GM19455 (cell line): ENCODE results near the gene TSPEAR.
"Not testable (repeated sequence)": the region's sequence is repeated elsewhere in the genome, so short reads cannot be mapped to it uniquely, and the experiment has no call there.

Source experiments
- ATAC-seq: cut with Tn5 transposase; IDR thresholded peaks from one replicate; pipeline ENCODE4 v1.9.1; 2021; ENCODE audit not compliant: unreplicated experiment

Gene TSPEAR

GRCh38 chr21:44686843-44687561 lies 24.4 kb downstream of the TSPEAR start:
- ATAC-seq, result no peak

GRCh38 chr21:44686000-44686781 lies 25.2 kb downstream of the TSPEAR start:
- no peak for ATAC-seq

DNA sequence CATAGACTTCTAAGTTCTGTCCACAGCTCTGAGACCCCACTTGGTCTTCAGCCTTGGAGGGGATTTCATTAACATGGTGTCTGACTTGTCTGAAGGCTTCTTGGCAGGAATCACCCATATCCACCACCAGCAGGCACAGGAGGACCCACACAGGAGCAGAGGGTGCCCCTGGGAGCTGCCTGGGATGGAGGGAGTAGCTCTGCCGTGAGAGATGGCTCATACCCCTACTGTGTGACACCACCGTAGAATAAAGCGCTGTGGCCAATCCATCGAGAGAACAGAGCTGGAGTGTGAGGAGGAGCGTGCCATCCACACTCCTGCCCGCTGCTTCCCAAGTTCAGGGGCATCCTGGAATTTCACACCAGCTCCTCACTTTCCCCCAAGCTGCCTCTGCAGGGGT lies 26.3 kb downstream of the TSPEAR start:
- ATAC-seq, result not testable (repeated sequence)

DNA sequence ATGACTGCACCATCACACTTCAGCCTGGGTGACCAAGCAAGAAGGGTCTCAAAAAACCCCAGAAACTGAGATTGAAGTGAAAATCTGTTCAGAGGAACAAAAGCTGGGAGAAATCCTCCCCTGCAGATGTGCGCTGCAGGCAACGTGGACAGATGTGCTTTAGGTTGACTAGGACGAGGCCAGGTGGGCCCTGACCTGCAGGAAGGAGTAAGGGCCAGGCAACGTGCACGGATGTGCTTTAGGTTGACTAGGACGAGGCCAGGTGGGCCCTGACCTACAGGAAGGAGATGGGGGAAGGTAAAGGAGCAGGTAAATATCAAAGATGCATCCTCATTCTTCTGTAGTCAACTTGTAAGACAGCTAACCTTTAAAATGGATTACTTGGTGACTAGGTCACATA lies 26.9 kb downstream of the TSPEAR start:
- no peak for ATAC-seq

GRCh38 chr21:44684077-44684476 lies 27.3 kb downstream of the TSPEAR start:
- no peak for ATAC-seq

DNA sequence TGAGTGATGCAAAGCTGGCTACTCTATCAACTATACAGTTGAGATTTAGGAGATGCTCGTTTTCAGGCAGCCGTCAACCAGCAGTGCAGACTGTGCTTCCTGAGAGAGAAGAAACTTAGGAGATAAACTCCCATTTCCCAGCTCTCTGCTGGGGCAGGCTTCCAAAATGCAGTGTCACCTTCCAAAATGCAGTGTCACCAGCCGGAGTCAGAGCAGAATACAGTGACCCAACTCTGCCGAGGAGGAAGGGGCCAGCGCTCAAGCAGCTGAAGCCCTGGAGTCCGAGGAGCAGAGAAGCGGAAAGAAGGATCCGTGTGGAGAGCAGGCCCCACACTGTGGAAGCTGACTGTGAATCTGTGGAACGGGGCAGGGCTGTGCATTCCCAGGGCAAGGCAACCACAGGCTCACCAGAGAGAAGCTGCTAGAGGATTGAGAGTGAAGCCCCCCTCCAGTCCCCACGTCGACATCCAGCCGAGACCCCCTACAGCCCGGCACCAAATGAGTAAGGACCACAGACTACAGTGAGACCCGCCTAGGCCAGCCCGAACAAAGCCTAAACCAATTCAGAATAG lies 28.7 kb downstream of the TSPEAR start:
- ATAC-seq, result no peak

- ATAC-seq, result no peak
Measured at GRCh38 chr21:44681861-44682579, 29.4 kb downstream of the TSPEAR start, which contains the start of gene KRTAP12-1. Gene KRTAP12-1, minus strand, starts transcription at chr21:44682163. Its CDS starts 40 bp downstream, at chr21:44682123.

- no peak for ATAC-seq
Measured at GRCh38 chr21:44681152-44681551, 30.2 kb downstream of the TSPEAR start.

DNA sequence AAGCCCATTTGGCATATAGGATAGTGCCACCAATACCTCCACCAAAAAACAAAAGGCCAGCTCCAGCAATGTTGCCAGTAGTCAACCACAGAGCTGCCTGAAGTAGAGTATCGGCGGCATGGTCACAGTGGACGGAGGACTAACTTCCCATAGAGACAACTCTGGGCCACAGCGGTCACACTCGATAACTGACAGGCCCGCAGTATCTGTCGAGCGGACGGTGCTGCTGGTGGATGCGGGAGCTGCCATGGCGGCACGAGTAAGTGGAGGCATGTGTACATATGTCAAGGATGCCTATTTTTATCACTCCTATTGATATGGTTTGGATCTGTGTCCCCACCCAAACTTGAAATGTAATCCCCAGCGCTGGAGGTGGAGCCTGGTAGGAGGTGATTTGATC lies 33.5 kb downstream of the TSPEAR start:
- no peak for ATAC-seq

- ATAC-seq, result no peak
Measured at GRCh38 chr21:44671911-44672310, 39.5 kb downstream of the TSPEAR start.

DNA sequence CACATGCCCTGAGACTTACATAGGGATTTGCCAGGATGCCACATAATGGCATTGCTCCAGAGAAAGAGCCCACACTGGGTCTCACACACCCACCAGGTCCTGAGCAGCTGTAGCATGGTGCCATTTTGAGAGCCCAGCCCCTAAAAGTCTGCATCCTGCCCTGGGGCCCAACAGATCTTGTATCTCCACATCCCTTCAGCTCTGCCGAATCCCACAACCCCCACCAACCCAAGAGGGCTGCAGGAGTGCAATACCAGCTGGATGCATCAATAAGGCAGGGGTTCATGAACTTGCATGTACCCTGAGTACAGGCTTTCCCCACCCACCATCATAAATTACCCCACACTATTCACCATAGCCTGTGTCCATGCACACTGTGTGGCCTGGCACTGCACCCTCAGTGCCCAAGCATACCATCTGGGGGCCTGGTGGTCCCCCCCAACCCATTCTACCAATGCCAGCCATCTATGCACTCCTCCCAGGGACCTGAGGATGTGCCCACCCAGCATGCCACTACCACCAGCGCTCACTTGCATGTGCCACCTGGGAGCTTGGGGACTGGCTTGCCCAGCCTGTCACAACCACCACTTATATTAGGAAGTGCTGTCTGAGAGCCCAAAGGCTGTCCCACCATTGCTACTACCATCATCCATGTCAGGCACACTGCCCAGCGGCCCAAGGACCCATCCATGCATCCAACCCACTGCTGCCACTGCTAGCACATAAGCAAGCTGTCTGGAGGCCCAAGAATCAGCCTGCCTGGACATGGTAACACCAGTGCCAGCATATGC lies 40.5 kb downstream of the TSPEAR start:
- ATAC-seq, result no peak

GRCh38 chr21:44667612-44668011 lies 43.8 kb downstream of the TSPEAR start:
- ATAC-seq, result no peak

- no peak for ATAC-seq
Measured at GRCh38 chr21:44666401-44667320, 44.7 kb downstream of the TSPEAR start, which contains the start of gene KRTAP12-2. Gene KRTAP12-2, minus strand, starts transcription at chr21:44666927. Its CDS starts 41 bp downstream, at chr21:44666886.

DNA sequence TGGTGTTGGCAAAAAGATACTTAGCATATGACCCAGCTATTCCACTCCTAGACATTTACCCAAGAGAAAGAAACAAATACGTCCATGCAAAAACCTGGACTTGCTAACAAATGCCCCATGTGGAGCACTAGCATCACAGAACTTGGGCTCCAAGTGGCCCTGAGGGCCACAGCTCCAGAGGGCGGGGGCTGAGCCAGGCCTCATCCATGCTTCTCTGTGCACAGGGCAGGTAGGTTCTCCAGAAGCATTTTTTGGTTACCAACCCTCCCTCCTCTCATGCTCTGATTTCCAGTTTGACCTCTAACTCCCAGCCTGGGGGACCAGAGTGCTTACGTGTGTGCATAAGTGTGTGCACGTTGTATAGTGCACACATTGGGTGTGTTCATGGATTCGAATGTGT lies 46.7 kb downstream of the TSPEAR start:
- ATAC-seq, result no peak

- not testable (repeated sequence) for ATAC-seq
Measured at GRCh38 chr21:44661567-44661966, 49.8 kb downstream of the TSPEAR start.

GRCh38 chr21:44658913-44659595 lies 52.3 kb downstream of the TSPEAR start:
- ATAC-seq, result no peak

GRCh38 chr21:44658541-44658910 lies 52.8 kb downstream of the TSPEAR start:
- ATAC-seq, result no peak

DNA sequence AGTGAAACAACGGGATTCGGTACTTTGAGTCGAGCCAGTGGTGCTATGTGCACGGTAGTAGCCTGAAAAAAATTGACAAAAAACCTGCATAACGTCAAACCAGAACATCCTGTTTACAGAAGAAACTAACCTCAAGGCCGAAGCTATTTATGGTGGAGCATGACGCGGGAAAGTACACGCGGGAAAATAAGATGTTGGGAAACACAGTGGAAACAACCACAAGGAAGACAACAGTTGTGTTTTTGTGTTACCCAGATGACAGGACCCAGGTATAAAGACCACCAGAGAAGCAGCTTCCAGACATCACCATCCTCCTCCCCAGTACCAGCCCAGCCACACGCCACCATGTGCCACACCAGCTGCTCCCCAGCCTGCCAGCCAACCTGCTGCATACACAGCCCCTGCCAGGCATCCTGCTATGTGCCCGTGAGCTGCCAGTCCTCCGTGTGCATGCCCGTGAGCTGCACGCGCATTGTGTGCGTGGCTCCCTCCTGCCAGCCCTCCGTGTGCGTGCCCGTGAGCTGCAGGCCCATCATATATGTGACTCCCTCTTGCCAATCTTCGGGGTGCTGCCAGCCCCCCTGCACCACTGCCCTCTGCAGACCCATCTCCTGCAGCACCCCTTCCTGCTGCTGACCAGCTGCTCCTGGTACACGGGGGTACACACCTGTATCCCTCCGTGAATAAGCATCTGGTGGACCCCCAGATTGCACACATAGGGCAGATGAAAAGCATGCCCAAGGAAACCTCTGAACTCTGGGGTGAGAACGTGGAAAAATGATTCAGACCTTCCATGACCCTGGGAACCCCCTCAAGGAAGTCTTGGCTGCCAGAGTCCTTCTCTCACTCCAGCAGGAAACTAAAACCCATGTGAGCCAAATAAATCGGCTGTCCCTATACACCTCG lies 53.5 kb downstream of the TSPEAR start, which contains the start of gene KRTAP12-3:
Gene KRTAP12-3 (plus strand): TSS at position 298 of the 906 bp plus-strand sequence. CDS start 48 bp downstream, at position 346.
- ATAC-seq, result no peak
